Adipocyte (in vitro differentiated cells): ENCODE measurements around the gene C11orf21.
A peak's percentile ranks its signal among the peaks of the same experiment; 100 is the strongest.

ENCODE experiments used
- DNase-seq: peaks from one replicate; pipeline ENCODE4 v3.0.0-alpha.2; 2015; ENCODE audit warnings: low read depth
- H3K27me3 ChIP-seq: replicated peaks from 2 replicates; pipeline ENCODE4 v1.7.0; 2013; ENCODE audit warnings: mild to moderate bottlenecking, low read length, moderate library complexity; ENCODE audit not compliant: control insufficient read depth, insufficient read depth
- H3K36me3 ChIP-seq: 2 replicates; pipeline ENCODE4 v1.7.0; 2013; ENCODE audit warnings: low read length, mild to moderate bottlenecking, moderate library complexity; ENCODE audit not compliant: control insufficient read depth, insufficient read depth, severe bottlenecking
- H3K4me1 ChIP-seq: 2 replicates; pipeline ENCODE4 v1.7.0; 2013; ENCODE audit warnings: mild to moderate bottlenecking, low read length, moderate library complexity; ENCODE audit not compliant: control insufficient read depth, insufficient read depth
- H3K4me3 ChIP-seq: 2 replicates; pipeline ENCODE4 v1.7.0; 2013; ENCODE audit warnings: mild to moderate bottlenecking, low read length, moderate library complexity
- H3K9ac ChIP-seq: 2 replicates; pipeline ENCODE4 v1.7.0; 2013; ENCODE audit warnings: mild to moderate bottlenecking, low read length, moderate library complexity
- H3K9me3 ChIP-seq: 2 replicates; pipeline ENCODE4 v1.7.0; 2013; ENCODE audit warnings: mild to moderate bottlenecking, low read length, moderate library complexity; ENCODE audit not compliant: control insufficient read depth

Gene C11orf21

DNA sequence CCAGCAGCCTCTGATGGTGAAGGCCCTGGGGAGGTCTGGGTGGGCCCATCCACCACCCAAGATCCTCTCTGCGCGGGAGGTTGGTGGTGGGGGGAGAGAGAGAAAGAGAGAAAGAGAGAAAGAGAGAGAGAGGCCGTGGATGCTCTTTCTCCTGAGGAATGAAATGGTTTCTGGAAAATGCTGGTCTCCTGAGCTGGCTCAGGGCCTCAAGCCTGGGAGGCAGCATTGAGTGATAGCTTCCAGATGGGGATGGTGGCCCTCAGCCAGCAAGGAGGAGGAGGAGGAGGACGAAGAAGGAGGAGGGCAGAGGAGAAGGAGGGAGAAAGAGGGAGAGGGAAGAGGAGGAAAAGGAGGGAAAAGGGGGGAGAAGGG, 4.7 kb upstream of the C11orf21 start:
- no peaks in the 10 kb centered on the region for H3K9me3 ChIP-seq
- no peaks in the 10 kb centered on the region for H3K36me3 ChIP-seq
- peak overlapping the region; percentile 87 for H3K9ac ChIP-seq
- peak; percentile 85 for DNase-seq
- H3K4me1 ChIP-seq, result peaks cover 15% of the 10 kb centered on the region
- H3K27me3 ChIP-seq, result no peaks in the 10 kb centered on the region
- H3K4me3 ChIP-seq, result peak overlapping the region; percentile 55

DNA sequence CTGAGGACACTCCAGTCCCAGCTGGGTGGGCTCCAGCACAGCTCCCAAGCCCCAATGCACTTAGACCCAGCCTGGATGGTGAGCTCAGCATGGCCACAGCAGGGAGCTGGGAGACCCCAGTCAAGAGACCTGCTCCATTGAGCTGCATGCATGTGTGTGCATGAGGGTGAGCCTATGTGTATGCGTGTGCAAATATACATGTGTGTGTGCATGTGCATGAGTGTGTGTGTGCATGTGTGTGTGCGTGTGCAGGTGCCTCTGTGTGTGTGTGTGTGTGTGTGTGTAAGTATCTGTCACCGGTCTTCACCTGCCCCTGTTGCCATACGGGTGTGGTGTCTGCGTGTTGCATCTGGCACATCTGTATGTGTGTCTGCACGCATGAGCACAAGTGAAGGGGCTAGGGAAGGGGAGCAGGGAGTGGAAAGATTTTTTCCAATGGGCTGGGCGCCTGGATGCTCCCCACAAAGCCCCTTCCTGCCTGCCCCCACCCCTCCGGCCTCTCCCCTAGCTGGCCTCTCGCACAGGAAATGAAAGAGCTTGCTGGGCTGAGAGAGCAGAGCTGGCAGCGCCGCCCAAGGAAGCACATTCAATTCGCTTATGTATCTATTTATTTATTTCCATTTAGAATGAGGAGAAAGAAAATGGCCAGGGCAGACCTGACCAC, 4.2 kb upstream of the C11orf21 start:
- Histone ChIP-seq H3K9me3 (no peaks in the 10 kb centered on the region), H3K27me3 (no peaks in the 10 kb centered on the region), H3K9ac (peak overlapping the region; percentile 87), H3K4me3 (peak overlapping the region; percentile 55), H3K4me1 (peaks cover 15% of the 10 kb centered on the region), H3K36me3 (no peaks in the 10 kb centered on the region)
- peak; percentile 66 for DNase-seq

GRCh38 chr11:2305140-2305778, 3.5 kb upstream of the C11orf21 start:
- Histone ChIP-seq H3K9ac (peak overlapping the region; percentile 87), H3K36me3 (no peaks in the 10 kb centered on the region), H3K4me3 (peak overlapping the region; percentile 55), H3K4me1 (peaks cover 15% of the 10 kb centered on the region), H3K27me3 (peaks cover 4% of the 10 kb centered on the region), H3K9me3 (no peaks in the 10 kb centered on the region)
- DNase-seq, result peak; percentile 92

DNA sequence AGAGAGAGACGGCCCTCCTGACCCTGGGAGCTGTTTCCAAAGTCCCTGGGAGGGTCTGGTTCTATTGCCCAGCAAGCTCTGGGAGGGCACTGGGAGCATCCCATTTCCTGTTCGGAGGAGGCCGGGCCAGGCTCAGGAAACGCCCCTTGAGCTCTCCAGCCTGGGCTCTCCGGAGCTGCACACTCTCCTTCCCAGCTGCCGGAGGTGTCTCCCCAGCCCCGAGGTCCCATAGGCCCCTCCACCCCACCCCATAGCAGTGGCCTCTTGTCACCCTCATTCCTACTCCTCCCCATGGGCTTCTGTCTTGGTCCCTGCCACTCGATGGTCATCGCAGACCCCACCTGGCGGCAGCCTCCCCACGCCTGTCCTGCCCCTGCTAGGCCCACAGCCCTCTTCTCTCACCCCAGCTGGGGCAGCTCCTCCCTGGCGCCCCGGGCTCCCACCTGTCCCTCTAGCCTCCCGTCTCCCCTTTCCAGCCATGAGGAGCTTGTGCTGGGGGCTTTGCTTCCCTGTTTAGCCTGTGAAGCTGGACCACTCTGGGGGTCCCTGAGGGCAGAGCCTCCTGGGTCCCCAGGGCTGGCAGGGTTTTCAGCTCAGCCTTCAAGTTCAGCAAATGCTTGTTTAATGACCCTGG, 2.9 kb upstream of the C11orf21 start:
- no peaks in the 10 kb centered on the region for H3K36me3 ChIP-seq
- peaks cover 4% of the 10 kb centered on the region for H3K27me3 ChIP-seq
- no peak overlapping the region for H3K4me3 ChIP-seq
- no peak for DNase-seq
- H3K4me1 ChIP-seq, result peaks cover 15% of the 10 kb centered on the region
- no peaks in the 10 kb centered on the region for H3K9me3 ChIP-seq
- peak overlapping the region; percentile 42 for H3K9ac ChIP-seq

GRCh38 chr11:2303627-2304505, 2.1 kb upstream of the C11orf21 start:
- no peaks in the 10 kb centered on the region for H3K9me3 ChIP-seq
- H3K27me3 ChIP-seq, result peaks cover 7% of the 10 kb centered on the region
- no peak for DNase-seq
- H3K36me3 ChIP-seq, result no peaks in the 10 kb centered on the region
- H3K4me3 ChIP-seq, result no peak overlapping the region
- H3K9ac ChIP-seq, result no peak overlapping the region
- peaks cover 15% of the 10 kb centered on the region for H3K4me1 ChIP-seq

DNA sequence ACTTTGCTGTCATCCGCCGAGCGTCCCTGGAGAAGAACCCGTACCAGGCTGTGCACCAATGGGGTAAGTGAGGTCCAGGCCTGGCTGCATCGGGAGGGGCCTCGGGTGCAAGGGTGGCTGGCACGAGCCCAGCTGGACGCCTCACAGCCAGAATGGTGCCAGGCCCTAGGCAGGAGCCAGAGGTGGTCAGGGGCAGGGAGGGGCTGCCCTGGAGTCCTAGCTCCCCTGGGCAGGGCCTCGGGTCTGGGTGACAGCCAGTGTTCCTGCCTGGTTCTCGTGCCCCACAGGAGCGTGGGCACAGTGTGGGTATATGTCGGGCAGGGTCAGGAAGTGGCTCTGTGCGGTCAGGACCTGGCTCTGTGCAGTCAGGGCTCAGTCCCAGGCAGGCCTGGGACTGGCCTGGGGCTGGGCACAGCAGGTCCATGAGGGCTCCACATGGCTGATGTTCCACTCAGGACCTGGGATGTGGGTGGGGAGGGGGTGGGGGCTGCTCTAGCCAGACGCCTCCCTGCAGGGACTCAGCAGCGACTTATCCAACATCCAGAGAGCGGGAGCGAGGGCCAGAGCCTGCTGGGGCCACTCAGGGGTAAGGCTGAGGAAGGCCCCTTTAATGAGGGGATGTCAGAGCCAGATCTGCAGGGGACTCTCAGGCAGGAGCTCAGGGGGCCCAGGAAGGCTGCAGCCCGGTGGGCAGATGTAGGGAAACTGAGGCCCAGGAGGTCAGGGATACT, 1.3 kb upstream of the C11orf21 start:
- Histone ChIP-seq H3K9me3 (no peaks in the 10 kb centered on the region), H3K4me1 (peaks cover 15% of the 10 kb centered on the region), H3K27me3 (peaks cover 13% of the 10 kb centered on the region), H3K36me3 (no peaks in the 10 kb centered on the region), H3K4me3 (no peak overlapping the region), H3K9ac (no peak overlapping the region)
- no peak for DNase-seq

DNA sequence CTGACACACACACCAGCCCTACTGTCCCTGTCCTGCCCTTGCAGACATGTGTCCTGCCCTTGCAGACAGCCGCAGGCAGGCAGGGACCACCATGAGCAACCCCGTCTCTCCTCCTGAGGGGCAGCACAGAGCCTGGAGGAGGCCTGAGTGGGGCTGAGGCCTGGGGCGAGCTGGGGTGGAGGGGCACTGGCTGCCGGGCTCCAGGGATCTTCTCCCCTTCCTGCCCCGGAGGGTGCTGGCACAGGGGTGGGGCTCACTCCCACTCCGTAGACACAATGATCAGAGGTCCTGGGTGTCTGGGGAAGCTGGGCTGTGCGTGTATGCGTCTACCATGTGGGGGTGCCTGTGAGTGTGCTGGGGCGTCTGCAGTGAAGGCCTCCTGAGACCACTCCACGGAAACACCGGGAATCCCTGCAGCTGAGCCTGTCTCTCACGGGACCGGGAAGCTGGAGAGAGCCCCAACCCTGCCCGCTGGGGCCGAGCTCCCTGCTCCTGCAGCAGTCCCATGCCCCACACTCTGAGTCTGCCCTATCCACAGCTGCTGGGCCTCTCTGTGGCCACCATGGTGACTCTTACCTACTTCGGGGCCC, 683 bp upstream of the C11orf21 start:
- no peak for DNase-seq
- Histone ChIP-seq H3K4me3 (no peak overlapping the region), H3K9me3 (no peaks in the 10 kb centered on the region), H3K4me1 (peaks cover 15% of the 10 kb centered on the region), H3K36me3 (no peaks in the 10 kb centered on the region), H3K9ac (no peak overlapping the region), H3K27me3 (peaks cover 18% of the 10 kb centered on the region)

GRCh38 chr11:2300936-2301630, 635 bp downstream of the C11orf21 start:
- no peak overlapping the region for H3K4me3 ChIP-seq
- no peak overlapping the region for H3K9ac ChIP-seq
- peaks cover 8% of the 10 kb centered on the region for H3K4me1 ChIP-seq
- no peaks in the 10 kb centered on the region for H3K9me3 ChIP-seq
- H3K36me3 ChIP-seq, result no peaks in the 10 kb centered on the region
- H3K27me3 ChIP-seq, result peaks cover 28% of the 10 kb centered on the region
- no peak for DNase-seq

DNA sequence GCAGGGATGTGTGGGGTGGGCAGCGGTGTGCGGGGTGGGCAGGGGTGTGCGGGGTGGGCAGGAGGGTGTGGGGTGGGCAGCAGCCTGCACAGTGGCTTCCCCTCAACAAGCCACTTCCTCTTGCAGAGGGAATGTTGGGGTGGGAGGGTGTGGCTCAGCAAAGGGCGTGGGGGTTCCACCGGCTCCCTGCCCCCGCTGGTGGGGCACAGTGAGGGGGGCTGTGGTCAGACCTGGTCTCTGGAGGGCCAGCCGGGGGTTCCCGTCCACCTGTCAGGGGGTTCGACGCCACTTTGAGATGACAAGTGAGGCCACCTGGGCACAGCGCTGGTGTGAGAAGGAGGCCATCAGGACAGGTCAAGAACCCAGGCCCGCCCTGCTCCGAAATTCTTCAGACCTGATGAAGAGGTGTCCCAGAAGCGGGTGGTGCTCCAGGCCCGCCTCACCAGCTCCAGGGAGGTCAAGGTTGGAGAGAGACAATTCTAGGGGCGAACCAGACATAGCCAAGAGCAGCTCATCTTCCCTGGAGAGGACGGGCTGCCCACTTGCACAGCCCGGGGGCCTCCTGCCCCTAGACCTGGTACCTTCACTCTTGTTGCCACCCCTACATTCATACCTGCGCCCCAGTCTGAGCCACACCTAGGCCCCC, 1.3 kb downstream of the C11orf21 start:
- no peak for DNase-seq
- peaks cover 30% of the 10 kb centered on the region for H3K27me3 ChIP-seq

DNA sequence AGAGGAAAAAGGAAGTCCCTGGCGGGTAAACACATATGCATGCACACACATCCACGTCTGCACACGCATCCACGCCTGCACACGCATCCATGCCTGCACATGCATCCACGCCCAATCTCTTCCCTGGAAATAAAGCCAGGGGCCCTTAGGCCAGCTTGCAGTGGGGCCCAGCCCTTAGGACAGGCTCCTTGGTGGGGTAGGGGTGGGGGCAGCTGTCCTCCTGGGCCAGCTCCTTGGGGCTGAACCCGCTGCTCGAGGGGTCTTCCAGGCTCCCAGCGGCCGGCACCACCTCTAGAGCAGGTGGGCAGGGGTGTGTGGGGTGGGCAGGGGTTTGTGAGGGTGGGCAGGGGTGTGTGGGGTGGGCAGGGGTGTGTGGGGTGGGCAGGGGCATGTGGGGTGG, 1.9 kb downstream of the C11orf21 start:
- H3K36me3 ChIP-seq, result no peaks in the 10 kb centered on the region
- H3K4me3 ChIP-seq, result no peak overlapping the region
- no peaks in the 10 kb centered on the region for H3K9me3 ChIP-seq
- no peaks in the 10 kb centered on the region for H3K4me1 ChIP-seq
- peaks cover 31% of the 10 kb centered on the region for H3K27me3 ChIP-seq
- no peak overlapping the region for H3K9ac ChIP-seq
- DNase-seq, result no peak

More for the DNA sequence above, 1.3 kb downstream of the C11orf21 start:
- Histone ChIP-seq H3K9ac (no peak overlapping the region), H3K4me1 (peaks cover under 1% of the 10 kb centered on the region), H3K4me3 (no peak overlapping the region), H3K9me3 (no peaks in the 10 kb centered on the region), H3K36me3 (no peaks in the 10 kb centered on the region)
